Measurements from ENCODE around the gene KCNMB2. TPM values are rescaled to one million over a fixed set of nuclear protein-coding genes. Genes with fewer than 3 reads are reported as not detected.

KCNMB2 gene
- total RNA-seq, 1 donor from 2014 or later, result 0.56 TPM

DNA sequence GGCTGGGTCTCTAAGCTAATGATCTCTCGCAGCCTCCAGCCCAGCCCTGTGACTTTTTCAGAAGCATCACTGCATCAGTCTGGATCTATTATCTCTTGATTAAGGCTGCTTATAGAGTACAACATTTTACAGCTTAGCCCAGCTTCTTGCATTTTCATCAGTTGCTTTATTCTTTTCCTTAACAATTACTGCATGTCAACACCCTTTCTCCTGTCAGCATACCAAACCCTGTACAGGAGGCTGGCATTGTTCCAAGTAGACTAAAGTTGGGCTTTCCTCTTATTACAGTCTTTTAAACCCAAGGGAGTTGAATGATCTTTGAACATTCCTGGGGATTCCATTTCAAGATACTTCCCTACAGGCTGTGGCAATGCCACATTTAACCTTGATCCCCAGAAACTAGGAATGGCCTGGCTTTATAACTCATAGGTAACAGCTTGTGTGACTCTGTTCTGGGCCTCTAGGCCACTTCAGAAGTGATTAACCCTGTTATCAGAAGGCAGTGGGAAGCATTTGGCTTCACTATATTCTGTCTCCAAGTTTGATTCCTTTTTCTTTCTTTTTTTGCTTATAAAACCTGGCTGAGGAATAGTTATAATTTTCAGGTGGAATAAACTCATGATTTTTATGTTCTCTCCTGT is 182.9 kb downstream of the KCNMB2 start:
- no peak for ATAC-seq
- no peak overlapping the region for H3K4me3 ChIP-seq
- H3K4me1 ChIP-seq, result no peaks in the 10 kb centered on the region
- DNase-seq, result no peak
- TF ChIP-seq, protein P1, sequence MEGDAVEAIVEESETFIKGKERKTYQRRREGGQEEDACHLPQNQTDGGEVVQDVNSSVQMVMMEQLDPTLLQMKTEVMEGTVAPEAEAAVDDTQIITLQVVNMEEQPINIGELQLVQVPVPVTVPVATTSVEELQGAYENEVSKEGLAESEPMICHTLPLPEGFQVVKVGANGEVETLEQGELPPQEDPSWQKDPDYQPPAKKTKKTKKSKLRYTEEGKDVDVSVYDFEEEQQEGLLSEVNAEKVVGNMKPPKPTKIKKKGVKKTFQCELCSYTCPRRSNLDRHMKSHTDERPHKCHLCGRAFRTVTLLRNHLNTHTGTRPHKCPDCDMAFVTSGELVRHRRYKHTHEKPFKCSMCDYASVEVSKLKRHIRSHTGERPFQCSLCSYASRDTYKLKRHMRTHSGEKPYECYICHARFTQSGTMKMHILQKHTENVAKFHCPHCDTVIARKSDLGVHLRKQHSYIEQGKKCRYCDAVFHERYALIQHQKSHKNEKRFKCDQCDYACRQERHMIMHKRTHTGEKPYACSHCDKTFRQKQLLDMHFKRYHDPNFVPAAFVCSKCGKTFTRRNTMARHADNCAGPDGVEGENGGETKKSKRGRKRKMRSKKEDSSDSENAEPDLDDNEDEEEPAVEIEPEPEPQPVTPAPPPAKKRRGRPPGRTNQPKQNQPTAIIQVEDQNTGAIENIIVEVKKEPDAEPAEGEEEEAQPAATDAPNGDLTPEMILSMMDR (IDR thresholded peaks at IDR 0.05), result no peak
- H3K36me3 ChIP-seq, result no peaks in the 10 kb centered on the region
- H3K27ac ChIP-seq, result no peak overlapping the region
- no peaks in the 10 kb centered on the region for H3K9me3 ChIP-seq
- H3K27me3 ChIP-seq (ENCODE audit: low read depth), result no peaks in the 10 kb centered on the region
- intact Hi-C loops (cut with DNase I), result no loop called here

DNA sequence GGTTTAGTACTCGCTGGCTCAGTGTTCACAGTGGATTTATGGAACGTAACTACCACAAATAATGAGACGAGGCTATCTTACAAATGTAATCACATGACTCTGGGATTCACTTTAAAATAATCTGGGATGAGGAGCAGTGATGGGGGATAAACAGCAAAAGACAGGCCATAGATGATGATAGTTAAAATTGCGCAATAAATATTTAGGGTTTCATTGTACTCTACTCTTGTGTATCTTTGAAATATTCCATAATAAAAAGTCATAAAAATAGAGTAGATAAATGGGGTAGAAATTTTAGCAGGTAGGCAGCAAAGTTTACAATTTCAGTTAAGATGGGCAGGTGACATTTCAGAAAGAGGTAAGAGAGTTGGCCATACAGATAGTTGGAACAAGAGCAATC is 196.6 kb downstream of the KCNMB2 start:
- intact Hi-C loops (cut with DNase I), result no loop called here
- Histone ChIP-seq H3K27ac (no peak overlapping the region), H3K4me3 (no peak overlapping the region), H3K27me3 (ENCODE audit: low read depth) (no peaks in the 10 kb centered on the region), H3K36me3 (no peaks in the 10 kb centered on the region), H3K9me3 (no peaks in the 10 kb centered on the region), H3K4me1 (no peaks in the 10 kb centered on the region)
- TF ChIP-seq, protein P1 (IDR thresholded peaks at IDR 0.05), result no peak
- DNase-seq (no peak), ATAC-seq (no peak)

DNA sequence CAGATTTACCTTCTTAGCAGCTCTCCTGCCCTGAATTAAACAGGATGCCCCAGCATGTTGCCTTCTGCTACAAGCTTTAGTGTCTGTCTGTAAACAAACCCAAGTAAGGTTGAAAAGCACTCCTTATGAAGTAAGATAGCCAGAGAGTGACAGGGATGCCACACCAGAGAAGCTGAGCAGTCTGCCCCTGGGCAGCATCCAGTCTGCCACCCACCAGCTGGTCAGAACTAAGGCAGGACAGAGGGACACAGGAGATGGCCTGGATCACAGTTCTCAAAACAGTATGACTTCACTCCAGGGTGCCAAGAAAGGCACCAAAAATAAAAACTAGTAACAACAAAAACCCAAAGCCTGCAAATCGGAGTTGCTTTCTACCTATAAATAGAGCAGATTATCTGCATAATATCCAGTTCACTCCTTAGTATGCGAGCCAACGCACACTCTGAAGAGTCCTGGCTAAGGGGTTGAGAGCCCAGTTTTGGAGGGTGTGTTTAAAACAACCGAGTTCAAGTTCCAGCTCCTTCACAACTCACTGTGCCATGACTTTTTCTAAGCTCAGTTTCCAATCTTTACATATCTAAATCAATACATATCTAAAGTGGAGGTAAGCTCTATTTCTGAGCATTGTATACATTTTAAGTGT is 198.9 kb downstream of the KCNMB2 start:
- ATAC-seq, result no peak
- H3K4me3 ChIP-seq, result no peak overlapping the region
- H3K9me3 ChIP-seq, result no peaks in the 10 kb centered on the region
- TF ChIP-seq, protein P1 (IDR thresholded peaks at IDR 0.05), result no peak
- H3K27ac ChIP-seq, result no peak overlapping the region
- H3K36me3 ChIP-seq, result no peaks in the 10 kb centered on the region
- intact Hi-C loops (cut with DNase I), result no loop called here
- DNase-seq, result no peak
- H3K4me1 ChIP-seq, result no peaks in the 10 kb centered on the region
- H3K27me3 ChIP-seq (ENCODE audit: low read depth), result no peaks in the 10 kb centered on the region

DNA sequence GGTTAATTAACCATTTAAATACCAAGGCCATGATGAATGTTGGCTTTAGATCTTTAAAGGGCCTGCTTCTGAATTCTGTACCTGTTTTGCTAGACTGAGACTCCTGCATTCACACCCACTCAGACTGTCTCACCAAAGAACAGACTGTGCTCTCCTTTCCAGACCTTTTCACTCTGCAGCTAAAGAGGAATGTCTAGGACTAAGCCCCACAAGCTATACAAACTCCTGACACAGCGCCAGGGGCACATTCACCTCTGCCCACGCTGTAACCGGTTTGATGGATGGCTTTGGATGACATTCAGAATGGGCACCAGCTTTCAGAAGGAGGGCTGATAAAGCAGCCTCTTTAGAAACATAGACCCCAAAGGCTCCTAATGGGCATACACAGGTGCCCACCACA is 200.1 kb downstream of the KCNMB2 start:
- Histone ChIP-seq H3K9me3 (no peaks in the 10 kb centered on the region), H3K4me1 (no peaks in the 10 kb centered on the region), H3K4me3 (no peak overlapping the region), H3K27me3 (ENCODE audit: low read depth) (no peaks in the 10 kb centered on the region), H3K36me3 (no peaks in the 10 kb centered on the region), H3K27ac (no peak overlapping the region)
- ATAC-seq (peak in 1 of 2 donors; percentile 31), DNase-seq (no peak)
- TF ChIP-seq, protein P1 (IDR thresholded peaks at IDR 0.05), result no peak
- intact Hi-C loops (cut with DNase I), result no loop called here

DNA sequence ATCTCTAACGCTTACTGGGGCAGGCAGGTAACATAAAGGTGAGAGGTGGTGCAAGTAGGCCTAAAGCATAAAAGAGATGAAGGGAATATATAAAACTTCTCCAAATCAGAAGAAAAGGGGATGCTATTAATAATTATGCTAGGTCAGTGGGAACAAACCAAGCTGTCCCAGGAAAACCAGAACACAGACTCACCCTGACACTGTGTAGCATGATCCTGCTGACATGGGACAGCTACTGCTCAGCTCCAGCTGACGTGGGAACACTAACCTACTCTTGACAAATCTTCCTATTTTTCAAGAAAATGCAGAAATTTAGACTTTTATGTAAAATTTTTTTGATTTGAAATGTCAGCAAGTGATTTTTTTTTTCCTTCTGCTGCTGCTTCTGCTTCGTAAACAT is 203.5 kb downstream of the KCNMB2 start:
- TF ChIP-seq, protein P1 (IDR thresholded peaks at IDR 0.05), result no peak

More for the DNA sequence above, 203.5 kb downstream of the KCNMB2 start:
- Histone ChIP-seq H3K9me3 (no peaks in the 10 kb centered on the region), H3K4me1 (no peaks in the 10 kb centered on the region), H3K27me3 (ENCODE audit: low read depth) (no peaks in the 10 kb centered on the region), H3K27ac (no peak overlapping the region), H3K4me3 (no peak overlapping the region), H3K36me3 (no peaks in the 10 kb centered on the region)
- intact Hi-C loops (cut with DNase I), result no loop called here
- ATAC-seq, result no peak
- DNase-seq, result no peak

All from lower lobe of right lung (tissue), 2 donors.